Endothelial cell of umbilical vein (primary cell): ENCODE data around the gene NUDT8.
A peak's percentile ranks its signal among the peaks of the same experiment; 100 is the strongest.

Source experiments
- FOS ChIP-seq: IDR thresholded peaks from 2 replicates; pipeline ENCODE4 v1.6.1; 2011; ENCODE audit warnings: mild to moderate bottlenecking, low read length, moderate library complexity, borderline replicate concordance; ENCODE audit not compliant: insufficient read depth
- POLR2A ChIP-seq: IDR thresholded peaks from 2 replicates; pipeline ENCODE4 v1.6.1; 2012; ENCODE audit warnings: low read depth, mild to moderate bottlenecking, control low read depth, low read length
- TF ChIP-seq, protein P1 (sequence below), 2 donors: IDR thresholded peaks; 1 replicate in 1 of 2; 2 replicates in 1 of 2; pipeline ENCODE4 v1.5.1; 2011; ENCODE audit warnings: low read length in 2 of 2, mild to moderate bottlenecking in 2 of 2, moderate library complexity in 2 of 2, control low read depth in 1 of 2, inconsistent platforms in 1 of 2, low read depth in 1 of 2; ENCODE audit not compliant: insufficient read depth in 1 of 2; ENCODE audit errors: extremely low read depth in 1 of 2
- TF ChIP-seq, protein P2 (sequence below): IDR thresholded peaks from 2 replicates; pipeline ENCODE4 v1.6.1; 2011; ENCODE audit not compliant: insufficient read depth, insufficient read length

GRCh38 chr11:67648140-67648795, 18.5 kb upstream of the NUDT8 start:
- TF ChIP-seq, protein P1, sequence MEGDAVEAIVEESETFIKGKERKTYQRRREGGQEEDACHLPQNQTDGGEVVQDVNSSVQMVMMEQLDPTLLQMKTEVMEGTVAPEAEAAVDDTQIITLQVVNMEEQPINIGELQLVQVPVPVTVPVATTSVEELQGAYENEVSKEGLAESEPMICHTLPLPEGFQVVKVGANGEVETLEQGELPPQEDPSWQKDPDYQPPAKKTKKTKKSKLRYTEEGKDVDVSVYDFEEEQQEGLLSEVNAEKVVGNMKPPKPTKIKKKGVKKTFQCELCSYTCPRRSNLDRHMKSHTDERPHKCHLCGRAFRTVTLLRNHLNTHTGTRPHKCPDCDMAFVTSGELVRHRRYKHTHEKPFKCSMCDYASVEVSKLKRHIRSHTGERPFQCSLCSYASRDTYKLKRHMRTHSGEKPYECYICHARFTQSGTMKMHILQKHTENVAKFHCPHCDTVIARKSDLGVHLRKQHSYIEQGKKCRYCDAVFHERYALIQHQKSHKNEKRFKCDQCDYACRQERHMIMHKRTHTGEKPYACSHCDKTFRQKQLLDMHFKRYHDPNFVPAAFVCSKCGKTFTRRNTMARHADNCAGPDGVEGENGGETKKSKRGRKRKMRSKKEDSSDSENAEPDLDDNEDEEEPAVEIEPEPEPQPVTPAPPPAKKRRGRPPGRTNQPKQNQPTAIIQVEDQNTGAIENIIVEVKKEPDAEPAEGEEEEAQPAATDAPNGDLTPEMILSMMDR (IDR thresholded peaks at IDR 0.05; ENCODE audit: extremely low read depth in 1 of 2, insufficient read depth in 1 of 2, low read depth in 1 of 2, low read length in 2 of 2), result peak in 1 of 2 donors; percentile 2
- TF ChIP-seq POLR2A (no peak), FOS (no peak)
- TF ChIP-seq, protein P2, sequence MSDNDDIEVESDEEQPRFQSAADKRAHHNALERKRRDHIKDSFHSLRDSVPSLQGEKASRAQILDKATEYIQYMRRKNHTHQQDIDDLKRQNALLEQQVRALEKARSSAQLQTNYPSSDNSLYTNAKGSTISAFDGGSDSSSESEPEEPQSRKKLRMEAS, result no peak
